Measurements from ENCODE around the gene ONECUT3.

DNA sequence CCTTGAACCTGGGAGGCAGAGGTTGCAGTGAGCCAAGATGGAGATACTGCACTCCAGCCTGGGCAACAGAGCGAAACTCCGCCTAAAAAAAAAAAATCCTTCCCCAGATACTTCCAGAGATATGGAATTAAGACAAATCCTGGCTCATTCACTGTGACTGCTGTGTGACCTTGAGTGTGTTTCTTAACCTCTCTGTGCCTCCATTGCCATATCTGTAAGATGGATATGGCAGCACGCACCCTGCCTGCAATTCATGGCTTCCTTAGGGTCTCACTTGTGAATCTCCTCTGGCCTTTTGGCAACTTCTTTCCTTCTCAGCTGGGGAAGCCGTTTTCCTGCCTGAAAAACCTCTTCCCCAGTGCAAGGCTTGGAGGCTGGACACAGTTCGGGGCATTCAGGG is 33.8 kb upstream of the ONECUT3 start:
- TF ChIP-seq CTCF (IDR thresholded peaks at IDR 0.05; ENCODE audit: extremely low read depth in 1 of 2, insufficient read depth in 1 of 2, low read depth in 1 of 2, low read length in 2 of 2) (no peak), POLR2A (IDR thresholded peaks at IDR 0.05; ENCODE audit: low read depth, low read length) (no peak), POLR2AphosphoS5 (IDR thresholded peaks at IDR 0.05; ENCODE audit: insufficient read depth, low read depth, low read length) (no peak)
